HG02981 (cell line): ENCODE data around the gene PIGB.
"Not testable (repeated sequence)": the region's sequence is repeated elsewhere in the genome, so short reads cannot be mapped to it uniquely, and the experiment has no call there.

Experiments used
- ATAC-seq: cut with Tn5 transposase; IDR thresholded peaks from one replicate; pipeline ENCODE4 v1.9.1; 2021; ENCODE audit warnings: mild to moderate bottlenecking, moderate library complexity; ENCODE audit not compliant: unreplicated experiment

The PIGB gene

GRCh38 chr15:55318588-55319494 lies at the start of gene PIGB, which contains the start of gene PIGBOS1:
PIGB (plus strand) TSS chr15:55319222; CDS start chr15:55319251, 29 bp downstream.
PIGBOS1 (minus strand) TSS chr15:55319123; CDS start chr15:55317792, 1,331 bp downstream.
- ATAC-seq = peak; percentile 86

GRCh38 chr15:55270291-55270690 lies 48.7 kb upstream of the PIGB start:
- ATAC-seq = no peak

GRCh38 chr15:55276324-55276723 lies 42.7 kb upstream of the PIGB start:
- ATAC-seq = no peak

- ATAC-seq = peak; percentile 56
These were observed 41.9 kb upstream of the PIGB start for GRCh38 chr15:55277116-55277564.

GRCh38 chr15:55277715-55278114 lies 41.3 kb upstream of the PIGB start:
- no peak for ATAC-seq

- no peak for ATAC-seq
These were observed 39.8 kb upstream of the PIGB start for GRCh38 chr15:55279100-55279745.

GRCh38 chr15:55279746-55280351 lies 39.2 kb upstream of the PIGB start:
- ATAC-seq = peak; percentile 76

- ATAC-seq = not testable (repeated sequence)
These were observed 38.4 kb upstream of the PIGB start for GRCh38 chr15:55280589-55280988.

- no peak for ATAC-seq
These were observed 37.3 kb upstream of the PIGB start for GRCh38 chr15:55281517-55282228.

GRCh38 chr15:55282284-55282833 lies 36.7 kb upstream of the PIGB start:
- ATAC-seq = no peak

GRCh38 chr15:55283379-55284147 lies 35.5 kb upstream of the PIGB start:
- no peak for ATAC-seq

- ATAC-seq = no peak
These were observed 34.6 kb upstream of the PIGB start for GRCh38 chr15:55284426-55284825.

- ATAC-seq = not testable (repeated sequence)
These were observed 32.4 kb upstream of the PIGB start for GRCh38 chr15:55286442-55287189.

GRCh38 chr15:55288006-55288717 lies 30.9 kb upstream of the PIGB start:
- no peak for ATAC-seq

- ATAC-seq = peak; percentile 26
These were observed 29.8 kb upstream of the PIGB start for GRCh38 chr15:55289011-55289745.

- peak; percentile 67 for ATAC-seq
These were observed 29.1 kb upstream of the PIGB start, which contains the start of gene RAB27A for GRCh38 chr15:55289746-55290527. RAB27A (minus strand) TSS chr15:55289813; CDS start chr15:55234934, 54,879 bp downstream.
